Stimulated activated CD4-positive, alpha-beta T cell treated with anti-CD3 and anti-CD28 coated beads, Interleukin-15, amount 100 ng/mL, for 48 hours (primary cell): ENCODE measurements around the gene SAG.
"Not testable (repeated sequence)": the region's sequence is repeated elsewhere in the genome, so short reads cannot be mapped to it uniquely, and the experiment has no call there.

Experiments
- DNase-seq, 2 donors: peaks; one replicate each; pipeline ENCODE4 v3.0.0-alpha.2; 2020; ENCODE audit warnings: low read depth in 2 of 2

Gene SAG

GRCh38 chr2:233354971-233355574, 47.5 kb downstream of the SAG start:
- no peak for DNase-seq

- DNase-seq, result no peak
Observed at GRCh38 chr2:233355916-233356315, 48.3 kb downstream of the SAG start.

GRCh38 chr2:233356546-233357308, 49.1 kb downstream of the SAG start:
- DNase-seq, result no peak

GRCh38 chr2:233358335-233358734, 50.7 kb downstream of the SAG start:
- DNase-seq, result no peak

- DNase-seq, result no peak
Observed at GRCh38 chr2:233358947-233359346, 51.3 kb downstream of the SAG start.

- no peak for DNase-seq
Observed at GRCh38 chr2:233359823-233360222, 52.2 kb downstream of the SAG start.

GRCh38 chr2:233360771-233361176, 53.2 kb downstream of the SAG start:
- no peak for DNase-seq

- DNase-seq, result no peak
Observed at GRCh38 chr2:233361297-233361696, 53.7 kb downstream of the SAG start.

GRCh38 chr2:233362742-233363141, 55.1 kb downstream of the SAG start:
- DNase-seq, result no peak

GRCh38 chr2:233363744-233364235, 56.2 kb downstream of the SAG start:
- DNase-seq, result no peak

- DNase-seq, result no peak
Observed at GRCh38 chr2:233365861-233366520, 58.4 kb downstream of the SAG start.

- no peak for DNase-seq
Observed at GRCh38 chr2:233367586-233367985, 60.0 kb downstream of the SAG start.

GRCh38 chr2:233368756-233369155, 61.1 kb downstream of the SAG start:
- DNase-seq, result no peak

- no peak for DNase-seq
Observed at GRCh38 chr2:233369462-233369861, 61.8 kb downstream of the SAG start.

- no peak for DNase-seq
Observed at GRCh38 chr2:233369897-233370685, 62.5 kb downstream of the SAG start.

- DNase-seq, result no peak
Observed at GRCh38 chr2:233371641-233372040, 64.0 kb downstream of the SAG start.

- DNase-seq, result no peak
Observed at GRCh38 chr2:233372855-233373254, 65.2 kb downstream of the SAG start.

- DNase-seq, result no peak
Observed at GRCh38 chr2:233373316-233373715, 65.7 kb downstream of the SAG start.

GRCh38 chr2:233374776-233375175, 67.2 kb downstream of the SAG start:
- DNase-seq, result not testable (repeated sequence)

GRCh38 chr2:233375490-233376314, 68.1 kb downstream of the SAG start:
- DNase-seq, result no peak

- DNase-seq, result no peak
Observed at GRCh38 chr2:233379034-233379433, 71.4 kb downstream of the SAG start.
